ENCODE data around the gene RBP5.
A peak's percentile ranks its signal among the peaks of the same experiment; 100 is the strongest.

The RBP5 gene

DNA sequence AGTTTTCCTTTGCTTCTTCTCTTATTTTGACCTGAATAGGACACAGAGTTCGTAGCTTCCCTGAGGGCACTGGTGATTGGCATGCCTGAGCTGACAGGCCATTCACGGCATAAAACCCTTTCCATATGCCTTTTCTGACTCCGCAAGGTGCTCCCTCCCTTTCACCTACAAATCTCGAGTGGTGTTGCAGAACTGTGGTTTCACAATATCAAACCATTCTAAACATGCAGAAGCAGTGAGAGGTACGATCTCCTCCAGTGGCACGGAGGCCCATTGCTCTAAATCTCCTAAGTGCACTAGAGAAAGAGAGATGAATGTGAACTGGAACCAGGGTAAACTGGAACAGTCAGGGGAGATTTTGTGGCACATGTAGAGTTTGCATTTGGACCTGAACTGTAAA lies 25.4 kb upstream of the RBP5 start:
- H3K27me3 Mint-ChIP-seq, result no peaks in the 10 kb centered on the region
- H3K4me1 Mint-ChIP-seq, result no peaks in the 10 kb centered on the region
- no peaks in the 10 kb centered on the region for H3K9me3 Mint-ChIP-seq
- no peak overlapping the region for H3K4me3 Mint-ChIP-seq
- ATAC-seq (no peak), DNase-seq (no peak)
- no peak overlapping the region for H3K27ac Mint-ChIP-seq

DNA sequence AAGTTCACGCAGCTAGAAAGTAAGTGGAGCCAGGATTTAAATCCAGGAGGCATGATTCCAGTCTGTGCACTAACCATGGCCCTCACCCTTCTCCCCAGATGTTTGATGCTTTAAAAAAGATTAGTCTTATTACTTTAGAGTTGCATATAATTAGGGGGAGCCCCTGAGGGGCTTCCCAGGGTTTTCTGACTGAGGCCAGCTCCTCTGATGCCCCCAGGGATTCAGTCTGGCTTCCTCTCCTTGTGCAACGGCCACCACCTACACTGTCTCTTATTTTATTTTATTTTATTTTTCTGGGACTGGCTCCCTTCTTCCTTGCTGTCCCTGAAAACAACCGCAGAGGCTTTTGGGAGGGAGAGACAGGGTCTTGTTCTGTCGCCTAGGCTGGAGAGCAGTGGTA lies 24.1 kb upstream of the RBP5 start:
- Mint-ChIP-seq H3K27me3 (no peaks in the 10 kb centered on the region), H3K9me3 (no peaks in the 10 kb centered on the region), H3K4me3 (no peak overlapping the region), H3K4me1 (no peaks in the 10 kb centered on the region), H3K27ac (no peak overlapping the region)
- ATAC-seq, result no peak
- peak in 1 of 2 donors; percentile 2 for DNase-seq

DNA sequence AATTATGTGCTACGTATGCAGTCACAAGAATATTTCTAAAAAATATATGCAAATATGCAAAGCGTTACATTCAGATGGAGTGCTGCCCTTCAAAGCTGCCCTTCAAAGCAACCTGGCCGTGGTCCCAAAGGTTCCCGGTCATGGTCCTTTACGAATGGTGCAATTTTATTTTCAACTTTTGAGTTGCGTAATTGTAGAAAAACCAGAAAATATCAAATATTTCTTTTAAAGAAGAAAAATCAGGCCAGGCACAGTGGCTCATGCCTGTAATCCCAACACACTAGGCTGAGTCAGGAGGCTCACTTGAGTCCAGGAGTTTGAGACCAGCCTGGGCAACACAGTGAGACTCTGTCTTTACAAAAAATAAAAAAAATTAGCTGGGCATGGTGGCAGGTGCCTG lies 22.8 kb upstream of the RBP5 start:
- Mint-ChIP-seq H3K4me1 (no peaks in the 10 kb centered on the region), H3K27ac (no peak overlapping the region), H3K9me3 (no peaks in the 10 kb centered on the region), H3K4me3 (no peak overlapping the region), H3K27me3 (no peaks in the 10 kb centered on the region)
- no peak for DNase-seq
- ATAC-seq, result no peak

DNA sequence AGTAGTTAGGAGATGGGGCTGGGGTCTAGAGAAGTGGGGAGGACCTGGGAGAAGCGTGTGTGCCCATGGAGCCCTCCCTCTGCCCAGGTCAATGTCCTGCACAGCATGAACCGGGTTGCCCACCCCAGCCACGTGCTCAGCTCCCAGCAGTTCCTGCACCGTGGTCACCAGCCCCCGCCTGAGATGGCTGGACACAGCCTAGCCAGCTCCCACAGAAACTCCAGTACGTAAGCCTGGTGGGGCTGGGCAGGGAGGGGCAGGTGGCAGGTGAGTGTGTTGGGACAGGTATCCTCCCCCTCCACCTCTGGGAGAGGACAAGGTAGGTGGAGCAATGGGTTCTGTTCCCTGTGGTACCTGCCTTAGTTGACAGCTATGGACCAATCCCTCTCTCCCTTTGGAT lies 22.2 kb upstream of the RBP5 start:
- H3K27me3 Mint-ChIP-seq, result no peaks in the 10 kb centered on the region
- no peaks in the 10 kb centered on the region for H3K4me1 Mint-ChIP-seq
- H3K27ac Mint-ChIP-seq, result no peak overlapping the region
- DNase-seq (no peak), ATAC-seq (no peak)
- H3K4me3 Mint-ChIP-seq, result no peak overlapping the region
- no peaks in the 10 kb centered on the region for H3K9me3 Mint-ChIP-seq

DNA sequence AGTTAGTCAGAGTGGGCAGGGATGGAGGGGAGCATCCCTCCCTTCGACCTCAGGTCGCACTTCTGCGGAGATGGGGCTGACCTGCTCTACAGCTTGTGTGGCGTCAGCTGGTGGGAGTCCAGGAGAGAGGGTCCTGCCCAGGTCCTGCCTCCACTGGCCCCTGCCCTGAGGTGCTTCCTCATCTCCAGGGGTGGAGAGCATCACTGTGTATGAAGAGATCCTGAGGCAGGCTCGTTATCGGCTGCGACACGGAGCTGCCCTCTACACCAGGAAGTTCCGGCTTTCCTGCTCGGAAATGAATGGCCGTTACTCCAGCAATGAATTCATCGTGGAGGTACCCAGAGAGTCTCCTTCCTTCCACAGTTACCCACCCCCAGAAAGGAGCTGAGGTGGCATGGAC lies 21.7 kb upstream of the RBP5 start:
- H3K27ac Mint-ChIP-seq, result no peak overlapping the region
- no peak for DNase-seq
- no peaks in the 10 kb centered on the region for H3K9me3 Mint-ChIP-seq
- no peaks in the 10 kb centered on the region for H3K4me1 Mint-ChIP-seq
- ATAC-seq, result no peak
- H3K27me3 Mint-ChIP-seq, result no peaks in the 10 kb centered on the region
- no peak overlapping the region for H3K4me3 Mint-ChIP-seq

DNA sequence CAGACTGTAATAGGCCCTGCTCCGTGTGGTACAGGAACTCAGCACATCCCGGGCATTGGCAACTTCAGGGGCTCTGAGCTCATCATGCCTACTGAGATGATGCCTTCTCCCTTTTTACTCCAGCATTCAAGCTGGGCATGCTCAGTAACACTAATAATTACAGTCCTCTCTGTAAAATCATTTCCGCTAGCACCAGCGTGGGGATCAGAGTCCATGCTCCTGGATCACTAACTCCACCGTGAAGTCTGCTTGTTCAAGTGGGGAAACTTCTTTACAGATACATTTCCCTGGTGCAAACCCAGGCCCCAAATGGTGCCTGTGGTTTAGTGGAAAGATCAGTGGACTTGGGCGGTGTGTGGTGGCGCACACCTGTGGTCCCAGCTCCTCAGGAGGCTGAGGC lies 18.2 kb upstream of the RBP5 start:
- Mint-ChIP-seq H3K27ac (no peak overlapping the region), H3K9me3 (no peaks in the 10 kb centered on the region), H3K4me3 (no peak overlapping the region), H3K27me3 (no peaks in the 10 kb centered on the region), H3K4me1 (no peaks in the 10 kb centered on the region)
- no peak for DNase-seq
- ATAC-seq, result no peak

DNA sequence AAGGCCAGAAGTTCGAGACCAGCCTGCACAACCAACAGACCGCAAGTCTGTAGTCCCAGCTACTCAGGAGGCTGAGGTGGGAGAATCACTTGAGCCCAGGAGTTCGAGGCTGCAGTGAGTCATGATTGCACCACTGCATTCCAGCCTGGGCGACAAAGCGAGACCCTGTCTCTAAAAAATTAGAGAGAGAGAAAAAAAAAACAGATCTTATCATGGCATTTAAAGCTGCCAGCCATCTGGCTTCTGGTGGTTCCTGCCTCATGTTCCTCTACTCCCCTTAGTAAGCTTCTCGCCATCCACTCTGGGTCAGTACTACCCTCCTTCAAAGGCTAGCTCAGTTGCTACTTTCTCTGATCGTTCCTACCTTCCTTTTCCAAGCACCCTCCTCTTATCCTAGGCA lies 17.5 kb upstream of the RBP5 start:
- no peak overlapping the region for H3K4me3 Mint-ChIP-seq
- H3K27ac Mint-ChIP-seq, result peak overlapping the region in 1 of 2 donors; percentile 19
- H3K9me3 Mint-ChIP-seq, result no peaks in the 10 kb centered on the region
- H3K27me3 Mint-ChIP-seq, result no peaks in the 10 kb centered on the region
- DNase-seq, result no peak
- no peak for ATAC-seq
- no peaks in the 10 kb centered on the region for H3K4me1 Mint-ChIP-seq

DNA sequence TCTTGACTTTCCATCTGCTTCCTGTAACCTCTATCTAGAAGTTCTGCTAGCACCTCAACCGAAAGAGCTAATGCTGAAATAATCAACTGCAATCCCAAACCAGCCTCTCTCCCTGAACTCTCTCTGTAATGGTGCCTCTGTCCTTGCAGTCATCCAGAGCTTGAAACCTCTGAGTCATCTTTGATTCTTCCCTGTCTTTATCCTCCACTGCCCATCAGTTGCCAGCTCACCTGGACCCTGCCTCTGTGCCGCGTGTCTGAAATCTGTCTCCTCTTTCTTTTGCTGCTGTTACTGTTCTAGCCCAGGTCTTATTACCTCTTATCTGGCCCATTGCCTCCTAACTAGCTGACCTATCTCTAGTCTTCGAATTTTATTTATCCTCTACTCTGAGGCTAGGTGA lies 17.0 kb upstream of the RBP5 start:
- Mint-ChIP-seq H3K9me3 (no peaks in the 10 kb centered on the region), H3K4me1 (no peaks in the 10 kb centered on the region), H3K4me3 (no peak overlapping the region), H3K27ac (no peak overlapping the region), H3K27me3 (no peaks in the 10 kb centered on the region)
- DNase-seq (no peak), ATAC-seq (no peak)

DNA sequence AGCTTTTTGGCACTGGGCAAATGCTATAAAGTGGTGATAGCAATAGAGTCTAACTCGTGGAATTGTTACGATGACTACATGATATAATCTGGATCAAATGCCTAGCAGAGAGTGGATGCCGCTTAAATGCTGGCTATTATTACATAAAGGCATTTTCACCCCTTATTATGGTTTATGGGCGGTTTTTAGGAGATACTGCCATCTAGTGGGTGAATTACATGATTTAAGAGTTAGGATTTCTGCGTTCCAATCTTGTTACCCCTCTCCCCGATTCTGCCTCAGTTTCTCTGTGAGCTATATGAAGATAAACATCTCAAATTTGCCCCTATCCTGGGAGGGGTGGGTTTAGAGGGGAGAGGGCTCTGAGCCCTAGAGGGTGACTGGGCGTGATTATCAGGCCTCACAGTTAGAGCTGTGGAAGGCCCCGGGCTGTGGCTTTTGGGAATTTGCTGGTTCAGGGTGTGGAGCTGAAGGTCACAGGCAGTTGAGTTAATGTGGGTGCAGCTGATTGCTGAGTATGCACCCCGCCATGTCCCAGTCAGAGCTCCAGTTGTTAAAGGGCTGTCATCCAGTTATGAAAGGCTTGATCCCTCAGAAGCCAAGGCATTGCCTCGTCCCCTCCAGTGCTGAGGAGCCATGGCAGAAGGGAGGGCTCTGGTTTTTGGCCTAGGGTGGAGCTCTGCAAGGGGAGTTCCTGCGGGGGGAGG lies 15.9 kb upstream of the RBP5 start:
- Mint-ChIP-seq H3K4me3 (no peak overlapping the region), H3K9me3 (no peaks in the 10 kb centered on the region), H3K27ac (no peak overlapping the region), H3K27me3 (no peaks in the 10 kb centered on the region), H3K4me1 (no peaks in the 10 kb centered on the region)
- DNase-seq (no peak), ATAC-seq (no peak)

DNA sequence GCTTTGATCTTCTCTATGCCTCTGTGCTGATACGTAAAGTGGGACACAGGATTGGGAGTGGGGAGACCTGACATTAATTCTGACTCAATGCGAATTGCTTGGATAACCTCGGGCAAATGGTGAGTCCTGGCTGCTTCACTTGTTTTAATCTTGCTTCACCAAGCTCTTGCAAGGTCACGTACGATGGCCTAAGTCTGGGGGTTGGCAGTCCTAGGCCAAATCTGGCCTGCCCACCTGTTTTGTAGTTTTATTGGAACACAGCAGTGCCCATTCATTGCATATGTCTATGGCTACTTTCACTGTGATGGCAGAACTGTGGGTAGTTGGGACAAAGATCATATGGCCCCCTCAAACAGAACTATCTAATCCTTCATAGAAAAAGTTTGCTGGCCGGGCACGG lies 14.9 kb upstream of the RBP5 start:
- Mint-ChIP-seq H3K4me1 (no peaks in the 10 kb centered on the region), H3K9me3 (no peaks in the 10 kb centered on the region), H3K27ac (no peak overlapping the region), H3K27me3 (no peaks in the 10 kb centered on the region), H3K4me3 (no peak overlapping the region)
- DNase-seq, result no peak
- ATAC-seq, result no peak

DNA sequence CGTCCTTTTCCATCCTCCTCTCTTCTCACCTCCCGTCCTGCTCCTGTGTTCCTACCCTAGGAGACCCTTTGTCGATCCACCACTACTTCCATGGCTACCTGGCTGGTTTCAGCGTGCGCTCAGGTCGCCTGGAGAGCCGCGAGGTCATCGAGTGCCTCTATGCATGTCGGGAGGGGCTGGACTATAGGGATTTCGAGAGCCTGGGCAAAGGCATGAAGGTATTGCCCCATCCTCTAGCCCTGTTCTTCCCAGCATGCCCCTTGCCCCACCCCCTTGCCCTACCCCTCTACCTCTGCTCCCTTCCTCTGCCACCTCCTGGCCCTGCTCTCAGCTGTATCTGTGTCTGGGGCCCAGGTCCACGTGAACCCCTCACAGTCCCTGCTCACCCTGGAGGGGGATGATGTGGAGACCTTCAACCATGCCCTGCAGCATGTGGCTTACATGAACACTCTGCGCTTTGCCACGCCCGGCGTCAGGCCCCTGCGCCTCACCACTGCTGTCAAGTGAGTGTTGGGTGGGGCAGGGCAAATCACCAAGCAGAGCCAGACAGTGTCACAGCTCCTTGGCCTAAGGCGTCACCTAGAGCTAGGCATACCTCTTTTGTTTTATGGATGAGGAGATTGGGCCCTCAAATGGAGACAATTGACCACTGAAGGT lies 14.2 kb upstream of the RBP5 start:
- no peaks in the 10 kb centered on the region for H3K9me3 Mint-ChIP-seq
- H3K4me1 Mint-ChIP-seq, result no peaks in the 10 kb centered on the region
- no peak overlapping the region for H3K4me3 Mint-ChIP-seq
- DNase-seq, result no peak
- no peak overlapping the region for H3K27ac Mint-ChIP-seq
- H3K27me3 Mint-ChIP-seq, result no peaks in the 10 kb centered on the region
- no peak for ATAC-seq

DNA sequence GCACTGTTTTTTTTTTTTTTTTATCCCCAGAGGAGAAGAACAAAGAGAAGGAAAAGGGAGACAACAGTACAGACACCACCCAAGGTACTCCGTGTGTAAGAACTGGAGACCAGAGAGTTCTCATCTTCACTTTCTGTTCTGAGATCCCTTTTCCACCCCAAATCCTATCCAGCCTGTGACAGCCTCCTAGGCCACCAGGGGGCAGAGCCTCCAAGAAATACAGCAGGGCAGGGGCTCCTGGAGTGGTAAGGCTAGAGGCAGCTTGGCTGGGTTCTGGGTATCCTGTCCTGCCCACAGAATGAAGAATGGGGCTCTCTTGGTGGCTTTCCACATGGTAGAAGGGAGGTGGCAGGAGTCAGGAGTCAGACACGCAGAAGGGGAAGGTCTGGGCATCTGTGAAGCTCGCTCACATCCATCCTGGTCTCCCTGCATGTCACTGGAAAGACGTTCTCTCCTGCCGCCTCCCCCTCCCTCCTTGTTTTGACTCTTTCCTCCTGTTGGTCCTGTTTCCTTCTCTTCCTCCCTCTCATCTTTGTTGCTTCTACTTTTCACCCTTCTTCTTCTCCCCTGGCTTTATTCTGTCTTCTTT lies 13.5 kb upstream of the RBP5 start:
- Mint-ChIP-seq H3K4me3 (no peak overlapping the region), H3K9me3 (no peaks in the 10 kb centered on the region), H3K27me3 (no peaks in the 10 kb centered on the region), H3K27ac (no peak overlapping the region), H3K4me1 (no peaks in the 10 kb centered on the region)
- DNase-seq (peak; percentile 46 to 50), ATAC-seq (peak; percentile 87)

DNA sequence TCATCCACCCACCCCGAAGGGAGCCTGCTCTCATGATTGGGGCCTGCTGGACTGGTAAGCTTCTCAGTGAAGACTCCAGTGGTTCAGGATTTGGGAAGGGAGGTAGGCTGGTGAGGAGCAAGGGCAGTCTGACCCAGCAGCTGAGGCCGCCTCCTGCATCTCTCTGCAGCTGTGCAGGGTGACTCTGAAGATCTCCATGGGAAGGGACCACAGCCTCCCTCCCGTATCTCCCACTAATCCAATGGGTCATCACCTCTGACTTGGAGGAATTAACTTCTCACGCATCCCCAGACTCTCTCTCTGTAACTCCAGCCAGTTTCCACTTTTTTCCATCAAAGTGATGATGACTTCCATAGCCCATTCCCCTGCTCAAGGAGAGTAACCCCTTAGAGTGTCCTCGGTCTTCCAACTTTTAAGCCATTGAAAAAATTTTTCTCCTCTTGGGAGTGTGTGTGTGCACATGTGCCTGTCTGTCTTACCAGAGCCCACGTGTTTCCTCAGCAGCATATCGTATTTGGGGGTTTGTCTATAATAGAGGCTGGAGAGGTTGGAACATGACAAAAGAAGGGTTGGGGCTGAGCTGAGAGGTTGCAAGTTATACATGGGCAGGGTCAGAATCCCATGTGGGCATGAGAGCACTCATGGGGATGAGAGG lies 12.8 kb upstream of the RBP5 start:
- Mint-ChIP-seq H3K9me3 (no peaks in the 10 kb centered on the region), H3K4me1 (no peaks in the 10 kb centered on the region), H3K27ac (no peak overlapping the region), H3K4me3 (no peak overlapping the region), H3K27me3 (no peaks in the 10 kb centered on the region)
- no peak for ATAC-seq
- no peak for DNase-seq

DNA sequence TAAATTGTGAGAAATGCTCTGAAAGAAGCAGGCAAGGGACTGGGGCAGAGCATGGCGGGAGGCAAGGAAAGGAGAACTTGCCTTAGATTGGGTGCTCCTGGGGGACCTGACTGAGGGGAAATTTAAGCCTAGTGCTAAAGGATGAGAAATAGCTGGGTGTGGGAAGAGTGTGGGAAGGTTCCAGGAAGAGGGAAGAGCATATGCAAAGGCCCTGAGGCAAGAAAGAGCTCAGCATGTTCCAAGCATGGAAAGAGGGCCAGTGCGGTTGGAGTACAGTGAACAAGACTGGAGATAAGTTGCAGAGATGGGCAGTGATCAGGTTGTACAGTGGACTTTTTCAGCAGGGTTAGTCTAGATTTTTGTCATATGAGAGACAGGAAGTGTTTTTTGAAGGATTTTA lies 10.5 kb upstream of the RBP5 start:
- H3K27ac Mint-ChIP-seq, result no peak overlapping the region
- no peak for ATAC-seq
- no peak for DNase-seq
- H3K4me3 Mint-ChIP-seq, result no peak overlapping the region
- H3K4me1 Mint-ChIP-seq, result no peaks in the 10 kb centered on the region
- H3K27me3 Mint-ChIP-seq, result no peaks in the 10 kb centered on the region
- H3K9me3 Mint-ChIP-seq, result no peaks in the 10 kb centered on the region

DNA sequence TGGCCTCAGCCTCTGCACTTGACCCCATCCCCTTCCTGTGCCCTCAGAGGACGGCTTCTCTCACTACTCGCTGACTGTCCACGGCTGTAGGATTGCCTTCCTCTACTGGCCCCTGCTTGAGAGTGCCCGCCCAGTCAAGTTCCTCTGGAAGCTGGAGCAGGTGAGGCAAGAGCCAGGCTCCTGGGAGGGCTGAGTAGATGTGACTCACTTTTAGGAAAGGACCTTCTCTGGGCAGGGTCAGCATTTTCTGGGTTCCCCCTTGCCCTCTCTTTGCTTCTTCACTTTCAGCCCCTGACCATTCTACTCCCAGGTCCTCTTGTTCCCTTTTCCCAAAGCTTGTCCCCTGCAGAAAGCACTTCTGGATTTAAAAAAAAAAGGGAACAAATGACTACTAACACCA lies 9.2 kb upstream of the RBP5 start:
- Mint-ChIP-seq H3K27ac (no peak overlapping the region), H3K27me3 (no peaks in the 10 kb centered on the region), H3K9me3 (no peaks in the 10 kb centered on the region), H3K4me1 (no peaks in the 10 kb centered on the region), H3K4me3 (no peak overlapping the region)
- DNase-seq, result no peak
- ATAC-seq, result no peak

DNA sequence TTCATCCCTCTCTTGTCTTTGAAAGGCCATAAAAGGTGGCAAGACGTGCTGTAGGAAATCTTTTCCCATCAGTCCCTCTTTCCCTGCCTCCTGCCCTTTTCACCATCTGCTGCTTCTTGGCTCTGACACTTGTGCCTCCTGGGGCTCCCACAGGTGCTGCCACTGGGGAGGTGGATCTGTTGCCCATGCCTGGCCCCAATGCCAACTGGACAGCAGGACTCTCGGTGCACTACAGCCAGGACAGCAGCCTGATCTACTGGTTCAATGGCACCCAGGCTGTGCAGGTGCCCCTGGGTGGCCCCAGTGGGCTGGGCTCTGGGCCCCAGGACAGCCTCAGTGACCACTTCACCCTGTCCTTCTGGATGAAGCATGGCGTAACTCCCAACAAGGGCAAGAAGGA lies 8.0 kb upstream of the RBP5 start:
- Mint-ChIP-seq H3K27ac (no peak overlapping the region), H3K27me3 (no peaks in the 10 kb centered on the region), H3K4me1 (peaks cover 11% of the 10 kb centered on the region), H3K9me3 (no peaks in the 10 kb centered on the region), H3K4me3 (no peak overlapping the region)
- DNase-seq (no peak), ATAC-seq (no peak)
